Measurements from ENCODE around the gene FLT3LG. TPM values are rescaled to one million over a fixed set of nuclear protein-coding genes. Genes with fewer than 3 reads are reported as not detected.

The FLT3LG gene
- total and polyA plus RNA-seq, 9 of the 15 experiments (the other 6 are each of a cell fraction or from before 2014, with no cell fraction given): 0.31 to 6.4 (median 1.1) TPM

- TF ChIP-seq ID3 (CRISPR knock-in tag; IDR thresholded peaks at IDR 0.05) (no peak), ID3 (tag; IDR thresholded peaks at IDR 0.05) (no peak), HDAC3 (IDR thresholded peaks at IDR 0.05; ENCODE audit: borderline replicate concordance, partially characterized antibody) (no peak), FOS (IDR thresholded peaks at IDR 0.05; ENCODE audit: extremely low read depth, insufficient read length) (no peak), MXI1 (IDR thresholded peaks at IDR 0.05; ENCODE audit: low read depth, low read length) (no peak), PRDM10 (IDR thresholded peaks at IDR 0.05; ENCODE audit: partially characterized antibody) (peak; percentile 16), ZNF253 (CRISPR knock-in tag; conservative IDR thresholded peaks at IDR 0.05) (no peak), ZNF592 (IDR thresholded peaks at IDR 0.05) (no peak), PURB (CRISPR knock-in tag; IDR thresholded peaks at IDR 0.05; ENCODE audit: low read depth) (no peak), HNRNPH1 (optimal IDR thresholded peaks at IDR 0.05; ENCODE audit: low read depth, low read length) (no peak), MAX (CRISPR knock-in tag; IDR thresholded peaks at IDR 0.05) (peak; percentile 48; the same call in 1 of the 2 replicates), EWSR1 (IDR thresholded peaks at IDR 0.05; ENCODE audit: borderline replicate concordance, low read depth, partially characterized antibody) (no peak), ZKSCAN1 (IDR thresholded peaks at IDR 0.05; ENCODE audit: low read depth, low read length) (no peak), CEBPG (CRISPR knock-in tag; IDR thresholded peaks at IDR 0.05) (no peak), CEBPG (tag; conservative IDR thresholded peaks at IDR 0.05 in 1 of 2, IDR thresholded peaks at IDR 0.05 in 1 of 2) (no peak), HES1 (IDR thresholded peaks at IDR 0.05; ENCODE audit: low read depth) (no peak), NFATC3 (IDR thresholded peaks at IDR 0.05) (no peak), CREM (IDR thresholded peaks at IDR 0.05; ENCODE audit: low read depth) (peak; percentile 21; the same call in 1 of the 2 replicates)
Observed at GRCh38 chr19:49502866-49503581, 29.0 kb downstream of the FLT3LG start (continued).
